LoVo (cell line): ENCODE measurements around the gene MRGPRE.
A peak's percentile ranks its signal among the peaks of the same experiment; 100 is the strongest.

ENCODE experiments used
- DNase-seq: peaks from one replicate; pipeline ENCODE4 v3.0.0-alpha.2; 2016; ENCODE audit warnings: low spot score

MRGPRE gene

DNA sequence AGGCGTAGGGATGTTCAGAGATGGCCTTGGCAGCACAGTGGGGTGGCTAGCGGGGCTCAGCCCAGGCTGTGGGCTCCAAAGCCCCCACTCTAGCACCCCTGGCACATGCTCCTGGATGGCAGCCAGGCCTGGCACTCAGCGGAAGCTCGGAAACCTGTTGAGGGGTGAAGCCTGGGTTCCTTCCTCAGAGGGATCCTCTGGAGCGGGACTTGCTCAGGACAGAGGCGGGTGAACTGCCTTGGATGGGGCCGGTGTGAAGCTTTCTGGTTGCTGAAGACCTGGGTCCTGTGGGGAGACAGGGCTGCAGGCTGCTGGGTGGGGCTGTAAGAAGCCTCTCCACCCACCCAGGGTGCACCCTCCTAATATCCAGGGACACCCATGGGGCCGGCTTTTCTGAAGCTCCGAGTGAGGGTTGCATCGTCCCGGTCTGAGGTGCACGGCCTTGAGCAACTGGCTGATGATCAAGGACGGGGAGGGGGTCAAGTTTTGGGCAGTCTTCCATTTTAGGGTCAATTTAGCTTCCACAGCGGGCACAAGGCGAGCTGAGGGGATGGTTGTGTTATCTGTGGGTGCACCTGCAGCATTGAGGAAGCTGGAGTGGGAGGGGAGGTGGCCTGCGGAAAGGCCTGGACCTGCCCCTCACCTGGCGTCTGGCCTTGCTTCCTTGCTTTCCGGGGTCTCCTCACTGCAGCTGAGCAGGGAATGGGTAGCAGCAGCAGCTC lies 5.2 kb downstream of the MRGPRE start:
- no peak for DNase-seq

DNA sequence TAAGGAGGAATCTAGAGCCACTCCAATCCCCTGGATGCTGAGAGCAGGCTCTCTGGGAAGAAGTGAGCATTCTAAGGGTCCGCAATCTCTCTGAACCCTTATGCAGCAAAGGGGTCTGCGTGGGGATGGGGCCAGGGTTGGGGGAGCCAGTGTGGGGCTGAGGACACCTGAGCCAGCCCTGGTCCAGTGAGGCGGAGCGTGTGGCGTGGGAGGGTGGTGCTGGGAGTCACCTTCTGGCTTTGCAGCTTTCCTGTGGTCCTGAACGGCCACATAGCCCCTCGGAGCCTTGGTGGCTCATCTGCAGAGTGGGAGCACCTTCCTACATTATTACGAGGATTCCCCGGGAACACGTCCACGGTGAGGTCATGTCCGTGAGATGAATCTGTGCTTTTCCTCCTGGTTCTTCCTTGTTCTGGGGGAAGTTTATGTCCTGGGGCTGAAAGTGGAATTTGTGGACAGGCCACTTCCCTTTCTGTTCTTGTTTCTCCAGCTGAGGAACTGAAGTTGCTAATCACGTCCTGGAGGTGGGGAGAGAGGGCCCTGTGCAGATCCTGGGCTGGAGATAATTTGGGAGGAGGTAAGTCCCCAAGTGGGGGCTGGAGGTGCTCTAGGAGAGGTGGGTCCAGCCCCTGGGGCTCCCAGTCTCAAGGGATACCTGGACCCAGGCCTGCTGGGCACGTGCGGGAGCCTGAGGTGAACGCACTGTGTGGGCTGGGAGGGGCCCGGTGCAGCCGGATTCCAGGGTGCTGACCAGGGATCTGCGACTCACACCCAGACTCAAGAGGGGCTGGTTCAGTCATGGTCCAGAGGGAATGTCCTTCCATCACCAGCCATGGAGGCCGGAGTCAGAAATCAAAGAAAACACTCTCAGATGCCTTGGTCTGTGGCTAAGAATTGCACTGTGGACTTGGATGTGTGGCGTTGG lies 6.1 kb downstream of the MRGPRE start:
- no peak for DNase-seq

- DNase-seq: no peak
Observed at GRCh38 chr11:3225159-3225758, 7.0 kb downstream of the MRGPRE start.

GRCh38 chr11:3224401-3225057 lies 7.7 kb downstream of the MRGPRE start:
- no peak for DNase-seq

DNA sequence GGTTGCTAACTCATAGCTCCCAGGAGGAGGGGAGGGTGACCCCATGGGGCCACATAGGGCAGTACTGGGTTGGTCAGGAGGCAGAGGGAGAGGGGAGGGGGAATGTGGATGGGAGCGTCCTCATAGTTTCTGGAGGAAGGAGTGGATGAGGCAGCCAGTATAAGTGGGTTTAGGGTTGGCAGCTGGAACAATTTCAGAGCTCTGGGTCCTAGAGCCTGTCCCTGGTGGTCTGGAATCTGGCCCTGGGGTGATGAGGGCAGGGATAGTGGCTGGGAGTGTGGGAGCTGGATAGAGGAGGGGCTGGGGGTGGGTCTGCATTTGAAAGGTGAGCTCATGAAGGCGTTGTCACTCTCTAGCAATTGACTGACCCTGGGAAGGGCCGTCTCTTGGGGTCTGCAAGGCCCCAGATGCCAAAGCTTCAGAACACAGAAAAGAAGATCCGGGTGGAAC lies 8.3 kb downstream of the MRGPRE start:
- DNase-seq: no peak

DNA sequence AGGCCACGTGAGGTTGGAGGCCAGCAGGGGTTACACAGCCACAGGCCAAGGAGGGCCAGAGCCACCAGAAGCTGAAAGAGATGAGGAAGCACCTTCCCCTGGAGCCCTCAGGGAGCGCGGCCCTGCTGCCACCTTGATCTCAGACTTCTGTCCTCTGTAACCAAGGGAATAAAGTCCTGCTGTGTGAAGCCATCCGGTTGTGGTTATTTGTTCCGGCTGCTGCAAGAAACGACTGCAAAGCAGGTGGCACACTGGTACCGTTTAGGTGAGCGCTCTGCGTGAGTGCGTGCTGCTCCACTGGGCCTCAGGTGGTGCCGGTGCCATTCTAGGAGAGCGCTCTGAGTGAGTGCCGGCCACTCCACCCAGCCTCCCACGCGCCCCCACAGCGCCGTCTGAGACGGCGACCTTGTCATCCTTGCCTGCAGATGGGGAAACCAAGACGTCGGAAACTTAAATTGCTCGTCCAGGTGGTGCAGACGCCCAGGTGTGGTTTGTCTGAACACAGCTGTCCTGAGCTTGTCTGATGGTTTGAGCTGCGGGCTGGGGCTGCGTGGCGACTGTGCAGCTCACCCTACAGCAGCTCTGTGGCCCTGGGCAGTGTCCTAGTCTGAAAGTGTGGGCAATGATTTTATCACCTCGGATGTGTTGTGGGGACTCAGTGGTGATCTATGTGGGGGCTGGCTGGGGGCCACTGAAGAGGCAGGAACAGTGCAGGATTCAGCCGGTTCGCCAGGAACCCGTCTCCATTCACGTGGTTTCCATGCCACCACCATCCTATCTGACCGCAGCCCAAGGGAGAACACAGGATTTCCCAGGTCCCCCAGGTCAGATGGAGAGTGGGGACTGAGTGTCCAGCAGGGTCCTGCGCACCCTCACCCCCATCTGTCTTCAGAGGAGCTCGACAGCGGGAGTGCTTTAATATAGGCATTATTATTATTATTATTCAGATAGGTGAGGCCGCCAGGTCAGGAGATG lies 9.0 kb downstream of the MRGPRE start:
- DNase-seq: no peak

DNA sequence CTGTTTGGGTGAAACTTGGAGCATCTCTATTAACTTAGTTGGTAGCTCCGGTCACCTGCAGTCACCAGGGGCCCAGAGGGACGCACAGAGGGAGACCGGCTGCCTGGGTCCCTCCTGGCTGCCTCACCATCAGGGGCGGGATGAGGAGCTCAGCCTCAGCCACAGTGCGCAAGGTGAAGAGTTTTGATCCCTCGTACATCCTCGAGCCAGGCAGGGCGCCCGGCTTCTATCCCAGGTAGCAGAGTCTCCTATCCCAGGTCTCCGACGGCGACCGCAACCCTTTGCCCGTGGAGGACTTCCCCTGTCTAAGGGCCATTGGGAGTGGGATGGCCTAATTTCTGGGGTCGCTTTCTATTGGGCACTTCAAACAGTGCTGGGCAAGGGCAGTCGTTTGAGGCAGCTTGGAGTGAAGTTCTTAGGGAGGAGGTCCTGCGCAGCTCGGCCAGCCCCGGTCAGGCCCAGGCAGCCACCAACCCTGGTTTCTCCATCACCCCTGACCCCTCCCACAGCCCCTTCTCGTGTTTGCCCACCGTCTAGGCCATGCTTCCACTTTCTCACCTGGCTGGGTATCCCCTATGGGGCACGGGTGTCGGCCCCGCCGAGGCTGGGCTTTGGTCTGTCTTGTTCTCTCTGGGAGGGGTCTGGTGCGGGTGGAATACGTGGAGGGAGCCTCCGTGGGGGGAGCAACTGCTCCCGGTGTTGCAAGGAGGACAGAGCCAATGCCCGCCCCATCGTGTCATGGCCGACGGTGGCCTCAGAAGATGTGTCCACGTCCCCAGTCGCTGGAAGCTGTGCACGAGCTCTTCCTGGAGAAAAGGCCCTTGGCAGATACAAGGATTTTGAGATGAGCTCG lies 10.0 kb downstream of the MRGPRE start:
- no peak for DNase-seq

- no peak for DNase-seq
Observed at GRCh38 chr11:3221408-3222002, 10.7 kb downstream of the MRGPRE start.

GRCh38 chr11:3220521-3221407 lies 11.5 kb downstream of the MRGPRE start:
- DNase-seq: no peak

- DNase-seq: no peak
Observed at GRCh38 chr11:3220101-3220500, 12.1 kb downstream of the MRGPRE start.

DNA sequence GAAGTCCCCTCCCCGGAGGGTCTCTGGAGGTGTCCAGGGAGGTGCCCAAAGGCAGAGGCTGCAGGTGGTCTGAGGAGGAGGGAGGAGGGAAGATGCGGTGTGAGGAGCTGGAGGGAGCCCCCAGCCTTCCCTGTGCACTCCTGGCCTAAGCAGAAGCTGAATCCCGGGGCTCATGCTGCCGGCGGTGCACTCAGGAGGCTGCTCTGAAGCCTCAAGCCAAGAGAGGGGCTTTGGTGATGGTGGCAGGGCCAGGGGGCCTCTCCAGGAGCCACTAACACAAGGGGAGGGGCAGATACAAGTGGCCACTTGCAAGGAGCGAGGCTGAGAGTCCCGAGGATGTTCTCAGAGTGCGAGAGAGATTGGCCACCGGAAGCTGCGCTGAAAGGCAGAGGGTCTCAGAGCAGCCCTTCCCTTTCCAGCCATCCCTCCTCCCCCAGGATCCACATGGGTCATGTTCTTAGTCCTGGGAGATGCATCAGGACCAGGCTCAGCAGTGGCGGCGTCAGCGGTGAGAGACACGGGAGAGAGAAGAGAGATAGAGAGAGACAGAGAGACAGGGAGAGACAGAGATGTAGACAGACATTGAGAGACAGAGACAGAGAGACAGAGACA lies 12.8 kb downstream of the MRGPRE start:
- no peak for DNase-seq

DNA sequence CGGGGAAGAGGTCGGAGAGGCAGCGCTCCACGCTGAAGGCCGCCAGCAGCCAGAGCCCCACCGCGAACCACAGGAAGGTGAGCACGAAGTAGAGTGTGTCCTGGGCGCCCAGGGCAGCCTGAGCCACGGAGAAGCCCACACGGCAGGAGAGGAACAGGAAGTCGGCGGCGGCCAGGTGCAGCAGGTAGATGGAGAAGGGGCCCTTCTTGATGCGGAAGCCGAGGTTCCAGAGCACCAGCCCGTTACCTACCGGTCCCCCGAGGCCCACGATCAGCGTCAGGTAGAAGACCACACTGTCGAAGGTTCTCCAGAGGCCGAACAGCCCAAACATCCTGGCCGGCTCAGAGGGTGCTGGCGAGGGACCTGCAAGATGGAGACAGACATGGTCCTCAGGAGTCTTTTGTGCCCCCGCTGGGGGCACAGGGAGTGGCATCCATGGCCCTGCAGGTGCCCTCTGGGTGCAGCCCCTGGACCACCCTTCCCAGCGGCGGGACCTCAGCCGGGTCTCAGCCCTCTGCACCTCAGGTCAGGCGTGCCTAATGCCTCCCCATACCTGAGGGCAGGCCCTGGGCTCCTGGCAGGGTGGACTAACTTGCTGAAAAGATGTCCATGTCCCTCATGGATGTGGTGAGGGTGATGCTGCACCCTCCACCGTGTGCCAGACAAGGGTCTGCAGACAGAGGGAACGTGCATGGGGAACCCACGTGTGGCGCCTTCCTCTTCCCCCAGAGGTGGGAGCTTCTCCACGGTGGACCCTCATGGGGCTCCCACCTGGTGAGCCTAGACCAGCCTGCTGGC lies 13.5 kb downstream of the MRGPRE start, which contains the start of gene MRGPRG:
MRGPRG (minus strand) TSS at position 331 of the 798 bp plus-strand sequence; CDS start at position 331, 0 bp downstream.
- DNase-seq: no peak

DNA sequence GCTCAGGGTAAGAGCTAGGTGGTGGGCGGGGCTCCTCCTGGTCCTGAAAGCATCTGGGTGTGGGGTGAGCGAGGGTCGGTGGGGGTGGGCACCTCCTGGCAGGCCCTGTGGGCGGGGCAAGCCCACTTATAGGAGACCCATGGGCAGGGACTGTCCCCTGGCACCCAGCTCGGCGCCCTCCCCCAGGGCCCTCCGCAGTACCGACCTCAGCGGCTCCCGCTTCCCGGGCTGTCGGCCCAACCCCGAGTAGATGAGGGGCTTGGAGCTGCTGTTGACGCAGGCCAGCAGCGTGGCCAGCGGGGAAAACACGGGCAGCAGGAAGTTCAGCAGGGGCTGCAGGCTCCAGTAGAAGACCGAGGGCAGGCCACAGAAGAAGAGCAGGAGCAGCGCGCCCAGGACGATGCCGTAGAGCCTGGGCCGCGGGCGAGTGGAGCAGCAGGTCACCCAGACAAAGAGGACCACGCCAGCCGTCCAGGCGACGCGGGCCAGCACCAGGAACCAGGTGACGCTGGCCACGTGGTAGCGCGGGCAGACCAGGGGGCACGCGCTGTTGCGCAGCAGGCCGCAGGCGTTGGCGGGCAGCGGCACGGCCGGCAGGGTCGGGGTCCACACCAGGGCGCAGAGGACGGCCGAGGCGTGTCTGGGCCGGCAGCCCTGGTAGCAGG lies 14.3 kb downstream of the MRGPRE start:
- no peak for DNase-seq

DNA sequence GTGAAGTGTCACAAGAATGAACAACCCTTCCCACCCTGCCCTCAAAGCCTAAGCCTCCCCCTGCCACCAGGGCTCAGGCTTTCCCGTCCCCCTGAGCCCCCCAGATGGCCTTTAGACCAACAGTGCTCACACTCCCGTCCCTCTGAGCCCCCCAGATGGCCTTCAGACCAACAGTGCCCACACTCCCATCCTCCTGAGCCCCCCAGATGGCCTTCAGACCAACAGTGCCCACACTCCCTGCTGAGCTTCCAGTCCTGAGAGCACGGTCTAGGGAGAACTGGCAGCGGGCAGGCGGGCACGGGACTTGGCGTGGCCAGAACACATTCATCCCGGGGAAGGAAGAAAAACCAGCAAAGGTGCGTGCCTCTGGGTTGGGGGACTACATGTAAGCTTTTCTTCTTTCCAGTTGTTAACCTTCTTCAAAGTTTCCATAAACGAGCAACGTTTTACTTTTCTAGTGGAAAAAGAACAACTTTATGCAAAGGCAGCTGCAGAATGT lies 16.1 kb downstream of the MRGPRE start:
- DNase-seq: no peak

GRCh38 chr11:3215346-3216026 lies 16.7 kb downstream of the MRGPRE start:
- peak; percentile 7 for DNase-seq

- DNase-seq: no peak
Observed at GRCh38 chr11:3214420-3214699, 17.9 kb downstream of the MRGPRE start.
